Gastroesophageal sphincter (tissue), 3 donors: ENCODE data around the gene PSMD1.
"Not testable (repeated sequence)": the region's sequence is repeated elsewhere in the genome, so short reads cannot be mapped to it uniquely, and the experiment has no call there.

ENCODE experiments used
- CTCF ChIP-seq, 4 experiments: fragments of 200-600 bp in 2 of 4; fragments of 450-650 bp in 2 of 4; sonication (generic) in 1 of 4; IDR thresholded peaks; one replicate each; pipeline ENCODE4 v1.5.1; 2017 to 2019; ENCODE audit warnings: antibody characterized with exemption in 4 of 4, mild to moderate bottlenecking in 2 of 4, moderate library complexity in 2 of 4
- EP300 ChIP-seq: sonication (generic); formaldehyde crosslinking; IDR thresholded peaks from one replicate; pipeline ENCODE4 v1.6.1; 2017; ENCODE audit warnings: antibody characterized with exemption, mild to moderate bottlenecking
- POLR2A ChIP-seq, 2 donors: fragments of 450-650 bp; IDR thresholded peaks; one replicate each; pipeline ENCODE4 v1.6.1; 2017; ENCODE audit warnings: antibody characterized with exemption in 2 of 2, mild to moderate bottlenecking in 2 of 2, moderate library complexity in 1 of 2
- POLR2AphosphoS5 ChIP-seq: sonication (generic); formaldehyde crosslinking; IDR thresholded peaks from one replicate; pipeline ENCODE4 v1.6.1; 2017; ENCODE audit warnings: antibody characterized with exemption

GRCh38 chr2:231025059-231025458, 31.6 kb upstream of the PSMD1 start:
- TF ChIP-seq CTCF (IDR thresholded peaks at IDR 0.05); POLR2A (IDR thresholded peaks at IDR 0.05); EP300; POLR2AphosphoS5: not testable (repeated sequence)
